Measurements from ENCODE around the gene ANXA1.
A peak's percentile ranks its signal among the peaks of the same experiment; 100 is the strongest.

Gene ANXA1

DNA sequence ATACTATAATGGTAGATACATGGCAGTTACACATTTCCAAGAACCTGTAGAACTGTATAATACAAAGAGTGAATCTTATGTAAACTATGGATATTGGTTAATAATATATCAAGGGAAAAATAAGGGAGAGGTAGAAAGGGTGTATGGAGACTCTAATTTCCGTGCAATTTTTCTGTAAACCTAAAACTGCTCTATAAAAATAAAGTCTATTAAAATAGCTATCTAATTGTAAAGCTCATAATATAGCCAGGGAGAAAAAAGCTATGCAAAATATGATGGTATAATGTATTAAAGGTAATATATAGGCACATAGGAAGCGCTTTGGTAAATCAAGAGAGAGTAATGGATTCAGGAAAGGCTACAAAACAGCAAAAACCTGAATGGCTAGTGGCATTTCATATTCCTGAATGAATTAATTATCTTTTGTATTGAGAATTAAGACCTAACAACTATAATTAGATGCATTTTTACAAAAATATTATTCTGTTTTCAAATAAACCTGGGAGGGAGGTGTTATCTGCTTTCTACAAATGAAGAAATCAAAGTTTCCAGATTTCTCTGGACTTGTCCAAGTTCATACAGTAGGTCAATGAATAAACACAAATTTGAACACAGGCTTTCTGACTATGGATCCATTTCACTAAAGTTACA is 22.8 kb downstream of the ANXA1 start:
- H3K4me3 ChIP-seq (ENCODE audit: low read length) = no peak overlapping the region
- no peak for DNase-seq (ENCODE audit: low read depth)
- TF ChIP-seq, protein P1, sequence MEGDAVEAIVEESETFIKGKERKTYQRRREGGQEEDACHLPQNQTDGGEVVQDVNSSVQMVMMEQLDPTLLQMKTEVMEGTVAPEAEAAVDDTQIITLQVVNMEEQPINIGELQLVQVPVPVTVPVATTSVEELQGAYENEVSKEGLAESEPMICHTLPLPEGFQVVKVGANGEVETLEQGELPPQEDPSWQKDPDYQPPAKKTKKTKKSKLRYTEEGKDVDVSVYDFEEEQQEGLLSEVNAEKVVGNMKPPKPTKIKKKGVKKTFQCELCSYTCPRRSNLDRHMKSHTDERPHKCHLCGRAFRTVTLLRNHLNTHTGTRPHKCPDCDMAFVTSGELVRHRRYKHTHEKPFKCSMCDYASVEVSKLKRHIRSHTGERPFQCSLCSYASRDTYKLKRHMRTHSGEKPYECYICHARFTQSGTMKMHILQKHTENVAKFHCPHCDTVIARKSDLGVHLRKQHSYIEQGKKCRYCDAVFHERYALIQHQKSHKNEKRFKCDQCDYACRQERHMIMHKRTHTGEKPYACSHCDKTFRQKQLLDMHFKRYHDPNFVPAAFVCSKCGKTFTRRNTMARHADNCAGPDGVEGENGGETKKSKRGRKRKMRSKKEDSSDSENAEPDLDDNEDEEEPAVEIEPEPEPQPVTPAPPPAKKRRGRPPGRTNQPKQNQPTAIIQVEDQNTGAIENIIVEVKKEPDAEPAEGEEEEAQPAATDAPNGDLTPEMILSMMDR (conservative IDR thresholded peaks at IDR 0.05; ENCODE audit: low read length) = no peak

DNA sequence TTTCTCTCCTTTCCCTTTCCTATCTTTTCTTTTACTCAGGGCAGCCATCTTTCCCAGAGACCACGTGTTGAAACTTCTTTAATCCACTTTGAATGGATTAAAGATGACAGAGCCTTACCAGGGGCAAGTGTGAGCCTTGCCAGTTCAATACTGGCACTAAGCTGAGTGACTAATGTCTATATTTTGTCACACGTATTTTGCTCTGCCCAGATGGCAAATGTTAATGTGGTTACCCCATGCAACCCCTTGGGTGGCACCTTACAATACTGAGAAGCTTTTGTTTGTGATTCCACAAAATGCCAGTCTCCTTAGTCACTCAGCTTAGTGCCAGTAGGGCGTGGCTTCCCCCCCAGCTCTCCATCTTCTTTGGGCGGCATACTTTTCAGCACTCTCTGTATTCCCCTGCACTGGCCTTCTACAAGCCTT is 24.8 kb downstream of the ANXA1 start:
- TF ChIP-seq, protein P1 (conservative IDR thresholded peaks at IDR 0.05; ENCODE audit: low read length) = no peak
- no peak overlapping the region for H3K4me3 ChIP-seq (ENCODE audit: low read length)
- DNase-seq (ENCODE audit: low read depth) = peak; percentile 74

DNA sequence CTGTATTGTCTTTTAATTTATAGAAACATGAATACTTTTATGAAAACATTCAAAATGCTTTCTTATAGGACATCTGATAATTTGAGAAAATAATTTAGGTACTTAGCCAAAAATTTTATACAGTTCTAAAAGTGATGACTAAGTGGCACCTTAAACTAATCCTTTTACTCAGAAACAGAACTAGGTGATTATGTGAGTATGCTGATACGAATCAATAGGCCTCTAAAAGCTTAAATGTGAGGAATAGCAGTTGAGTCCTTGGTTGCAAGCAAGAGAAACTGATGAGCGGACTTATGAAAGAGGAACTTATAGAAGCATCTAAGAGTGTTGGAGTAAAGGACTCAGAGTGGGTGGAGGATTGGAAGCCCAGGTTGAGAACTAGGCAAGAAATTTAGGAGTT is 26.4 kb downstream of the ANXA1 start:
- no peak for DNase-seq (ENCODE audit: low read depth)
- no peak overlapping the region for H3K4me3 ChIP-seq (ENCODE audit: low read length)
- TF ChIP-seq, protein P1 (conservative IDR thresholded peaks at IDR 0.05; ENCODE audit: low read length) = no peak

DNA sequence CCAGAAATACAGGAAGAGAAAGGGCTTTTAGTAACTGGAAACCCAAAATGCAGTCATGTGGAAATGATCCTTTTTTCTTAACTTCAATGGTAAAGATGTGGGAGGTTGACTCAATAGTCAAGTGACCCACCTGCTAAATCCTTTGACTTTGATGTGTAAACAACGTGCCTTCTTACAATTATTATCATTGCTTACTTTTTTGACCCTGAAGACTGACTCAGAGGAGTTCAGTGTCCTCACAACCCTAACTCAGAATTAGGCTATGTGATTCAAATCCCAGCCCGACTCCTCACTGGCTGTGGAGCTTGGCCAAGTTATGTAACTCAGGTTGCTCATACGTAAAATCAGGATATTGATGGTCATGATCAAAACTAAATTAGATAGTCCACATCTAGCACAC is 27.9 kb downstream of the ANXA1 start:
- DNase-seq (ENCODE audit: low read depth) = no peak
- TF ChIP-seq, protein P1 (conservative IDR thresholded peaks at IDR 0.05; ENCODE audit: low read length) = no peak
- no peak overlapping the region for H3K4me3 ChIP-seq (ENCODE audit: low read length)

DNA sequence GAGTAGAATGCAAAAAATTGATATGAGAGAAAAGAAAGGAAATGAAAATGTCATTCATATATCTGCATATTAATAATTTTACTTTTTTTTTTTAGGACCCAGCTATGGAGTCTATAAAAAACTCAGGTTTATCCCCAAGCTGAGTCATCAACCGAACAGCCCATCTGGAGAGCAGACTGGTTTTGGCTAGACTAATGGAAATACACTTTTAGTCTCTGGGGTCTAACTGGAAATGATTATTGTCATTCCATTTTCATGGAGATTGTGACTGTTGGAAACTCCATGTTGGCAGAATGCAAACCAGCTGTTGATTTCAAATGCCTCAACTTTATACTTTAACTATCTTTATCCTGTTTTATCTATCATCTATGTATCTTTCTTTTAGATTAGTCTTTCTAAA is 28.7 kb downstream of the ANXA1 start:
- DNase-seq (ENCODE audit: low read depth) = peak; percentile 79
- H3K4me3 ChIP-seq (ENCODE audit: low read length) = no peak overlapping the region
- TF ChIP-seq, protein P1 (conservative IDR thresholded peaks at IDR 0.05; ENCODE audit: low read length) = no peak

DNA sequence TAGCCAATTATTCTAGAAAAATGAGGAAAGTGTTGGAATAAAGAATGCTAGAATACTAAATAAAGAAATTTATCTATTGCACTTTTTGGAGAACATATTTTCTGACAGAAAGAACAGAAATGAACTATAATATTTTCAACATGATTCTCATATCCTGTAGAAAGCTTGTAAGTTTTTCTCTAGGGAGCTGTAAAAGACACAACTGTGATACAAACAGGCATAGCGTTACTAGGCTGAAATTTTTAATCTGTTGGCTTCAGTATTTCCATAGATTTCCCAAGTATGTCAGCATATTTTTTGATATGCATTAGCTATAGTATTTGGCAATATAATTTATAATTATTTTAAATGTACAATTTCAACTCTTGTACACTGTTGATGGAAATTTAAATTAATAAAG is 31.3 kb downstream of the ANXA1 start:
- no peak for DNase-seq (ENCODE audit: low read depth)
- TF ChIP-seq, protein P1 (conservative IDR thresholded peaks at IDR 0.05; ENCODE audit: low read length) = no peak
- no peak overlapping the region for H3K4me3 ChIP-seq (ENCODE audit: low read length)

DNA sequence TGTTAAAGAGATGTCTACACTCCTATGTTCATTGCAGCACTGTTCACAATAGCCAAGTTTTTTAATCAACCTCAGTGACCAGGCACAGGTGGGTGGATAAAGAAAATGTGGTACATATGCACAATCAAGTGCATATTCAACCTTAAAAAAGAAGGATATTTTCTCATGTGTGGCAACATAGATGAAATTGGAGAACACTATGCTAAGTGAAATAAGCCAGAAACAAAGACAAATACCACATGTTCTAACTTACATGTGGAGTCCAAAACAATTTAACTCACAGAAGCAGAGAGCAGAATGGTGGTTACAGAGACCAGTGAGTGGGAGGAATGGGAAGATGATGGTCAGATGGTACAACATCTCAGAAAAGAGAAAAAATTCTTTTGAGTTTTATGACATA is 31.8 kb downstream of the ANXA1 start:
- H3K4me3 ChIP-seq (ENCODE audit: low read length) = no peak overlapping the region
- TF ChIP-seq, protein P1 (conservative IDR thresholded peaks at IDR 0.05; ENCODE audit: low read length) = no peak
- no peak for DNase-seq (ENCODE audit: low read depth)
